ENCODE measurements around the gene OTUD6A.

The OTUD6A gene

GRCh38 chrX:70062076-70062475 lies at the start of gene OTUD6A:
Gene OTUD6A, plus strand, starts transcription at chrX:70062457. Its CDS starts 68 bp downstream, at chrX:70062525.
- DNase-seq: no peak

GRCh38 chrX:70012756-70013155 lies 49.5 kb upstream of the OTUD6A start:
- DNase-seq: no peak

- DNase-seq: no peak
These were observed 48.5 kb upstream of the OTUD6A start for GRCh38 chrX:70013466-70014381.

- no peak for DNase-seq
These were observed 45.7 kb upstream of the OTUD6A start for GRCh38 chrX:70016513-70016912.

- no peak for DNase-seq
These were observed 39.6 kb upstream of the OTUD6A start for GRCh38 chrX:70022616-70023015.

GRCh38 chrX:70025464-70025863 lies 36.8 kb upstream of the OTUD6A start:
- DNase-seq: no peak

- DNase-seq: no peak
These were observed 36.0 kb upstream of the OTUD6A start for GRCh38 chrX:70026112-70026850.

- DNase-seq: no peak
These were observed 35.4 kb upstream of the OTUD6A start for GRCh38 chrX:70026851-70027200.

GRCh38 chrX:70029863-70030262 lies 32.4 kb upstream of the OTUD6A start:
- no peak for DNase-seq

GRCh38 chrX:70030301-70030767 lies 31.9 kb upstream of the OTUD6A start:
- peak; percentile 38 for DNase-seq

GRCh38 chrX:70032792-70033191 lies 29.5 kb upstream of the OTUD6A start:
- DNase-seq: no peak

GRCh38 chrX:70033348-70034051 lies 28.8 kb upstream of the OTUD6A start:
- DNase-seq: peak; percentile 3

GRCh38 chrX:70034646-70035045 lies 27.6 kb upstream of the OTUD6A start:
- no peak for DNase-seq

GRCh38 chrX:70038515-70038914 lies 23.7 kb upstream of the OTUD6A start:
- no peak for DNase-seq

- DNase-seq: no peak
These were observed 23.3 kb upstream of the OTUD6A start for GRCh38 chrX:70038951-70039350.

GRCh38 chrX:70039758-70040157 lies 22.5 kb upstream of the OTUD6A start:
- DNase-seq: no peak

GRCh38 chrX:70041993-70042392 lies 20.3 kb upstream of the OTUD6A start:
- no peak for DNase-seq

GRCh38 chrX:70042399-70043371 lies 19.6 kb upstream of the OTUD6A start:
- DNase-seq: no peak

GRCh38 chrX:70043685-70044084 lies 18.6 kb upstream of the OTUD6A start:
- no peak for DNase-seq

- no peak for DNase-seq
These were observed 17.6 kb upstream of the OTUD6A start for GRCh38 chrX:70044541-70045245.

- DNase-seq: no peak
These were observed 15.3 kb upstream of the OTUD6A start for GRCh38 chrX:70046978-70047377.
